ENCODE results near the gene EIF1. TPM values are rescaled to one million over a fixed set of nuclear protein-coding genes. Genes with fewer than 3 reads are reported as not detected.

The EIF1 gene
- total and polyA plus RNA-seq, 2 of the 8 experiments (the other 6 are each of a cell fraction or from before 2014, with no cell fraction given), result 175 to 539 TPM

GRCh38 chr17:41653421-41653820 lies 35.3 kb upstream of the EIF1 start:
- POLR2A ChIA-PET (ENCODE audit: partially characterized antibody), result interaction anchor here (1.1 to 1.8 kb wide), 2 partner anchors 11 to 35 kb away, joined by 4 to 8 read pairs; partner anchors contain the start of gene EIF1

More at GRCh38 chr17:41653421-41653820, 35.3 kb upstream of the EIF1 start:
- Histone ChIP-seq H3K4me3 (ENCODE audit: extremely low read depth in 1 of 4, insufficient read depth in 2 of 4, low read depth in 3 of 4, low read length in 4 of 4) (no peak overlapping the region), H3K14ac (ENCODE audit: insufficient read length) (no peak overlapping the region), H3K36me3 (ENCODE audit: control insufficient read depth in 2 of 4, insufficient read depth in 4 of 4, low read length in 3 of 4) (no peaks in the 10 kb centered on the region), H2BK5ac (ENCODE audit: low read depth, low read length) (no peak overlapping the region), H3K9me3 (ENCODE audit: insufficient read depth in 2 of 2, low read depth in 1 of 2, low read length in 1 of 2) (no peaks in the 10 kb centered on the region), H3K79me2 (ENCODE audit: control insufficient read depth in 1 of 2, insufficient read depth in 2 of 2, low read length in 2 of 2) (no peaks in the 10 kb centered on the region), H2BK20ac (ENCODE audit: low read length) (0 out of 2 replicates have a peak overlapping the region, but pooled peaks have one; percentile 32), H2BK15ac (ENCODE audit: low read length) (no peak overlapping the region), H3K56ac (replicated peaks; ENCODE audit: insufficient read length, low read depth, low read length) (no peak overlapping the region), H3K23ac (ENCODE audit: insufficient read length) (no peak overlapping the region), H4K20me1 (replicated peaks in 1 of 2; ENCODE audit: control insufficient read depth in 1 of 2, insufficient read depth in 2 of 2, low read length in 2 of 2) (peaks cover 0 to 8% of the 10 kb centered on the region in 2 experiments), H3K9ac (replicated peaks in 1 of 4; ENCODE audit: extremely low read depth in 1 of 4, low read depth in 3 of 4, low read length in 3 of 4) (no peak overlapping the region), H4K8ac (ENCODE audit: extremely low read depth, insufficient read depth, low read length) (no peak overlapping the region), H3K4me1 (replicated peaks in 1 of 4; ENCODE audit: control insufficient read depth in 3 of 4, insufficient read depth in 4 of 4, low read length in 3 of 4) (peaks cover 0 to 24% (median 10%) of the 10 kb centered on the region in 4 experiments; a peak in 6 of 7 replicates), H2AK5ac (ENCODE audit: low read depth, low read length) (no peak overlapping the region), H3K27me3 (replicated peaks in 1 of 4; ENCODE audit: control insufficient read depth in 3 of 4, extremely low read depth in 1 of 4, insufficient read depth in 3 of 4, low read length in 3 of 4) (no peaks in the 10 kb centered on the region; a peak in 2 of 7 replicates), H3K4ac (replicated peaks; ENCODE audit: insufficient read length, low read depth, low read length) (no peak overlapping the region), H3K23me2 (ENCODE audit: low read depth, low read length) (peaks cover 13% of the 10 kb centered on the region; the same call in 1 of the 2 replicates), H2BK120ac (replicated peaks; ENCODE audit: low read depth, low read length) (no peak overlapping the region), H4K5ac (ENCODE audit: insufficient read length, low read depth, low read length) (no peak overlapping the region), H4K91ac (replicated peaks; ENCODE audit: insufficient read length, low read length) (no peak overlapping the region), H3K4me2 (ENCODE audit: insufficient read depth in 1 of 2, low read depth in 2 of 2, low read length in 2 of 2) (no peak overlapping the region), H3K18ac (ENCODE audit: extremely low read depth, low read length) (no peak overlapping the region), H2BK12ac (ENCODE audit: low read depth, low read length) (no peak overlapping the region), H2AFZ (ENCODE audit: low read length) (no peak overlapping the region), H3K27ac (ENCODE audit: low read depth, low read length) (no peak overlapping the region), H3K79me1 (ENCODE audit: low read depth, low read length) (no peaks in the 10 kb centered on the region)
- TF ChIP-seq GABPA (IDR thresholded peaks at IDR 0.05; ENCODE audit: borderline replicate concordance, insufficient read depth, low read length) (no peak), EZH2 (IDR thresholded peaks at IDR 0.05; ENCODE audit: low read depth, low read length, severe bottlenecking) (no peak), CREB1 (IDR thresholded peaks at IDR 0.05) (no peak), FOSL1 (IDR thresholded peaks at IDR 0.05; ENCODE audit: insufficient read depth, low read depth, low read length) (no peak), MAFK (IDR thresholded peaks at IDR 0.05; ENCODE audit: low read depth, low read length) (no peak), BCL11A (IDR thresholded peaks at IDR 0.05; ENCODE audit: low read depth in 2 of 2, low read length in 2 of 2) (no peak), TBP (IDR thresholded peaks at IDR 0.05; ENCODE audit: low read depth, low read length) (no peak), ASH2L (IDR thresholded peaks at IDR 0.05; ENCODE audit: low read length) (no peak), EP300 (IDR thresholded peaks at IDR 0.05; ENCODE audit: borderline replicate concordance in 1 of 2, low read depth in 2 of 2, low read length in 2 of 2) (no peak)
- CTCF ChIA-PET (ENCODE audit: partially characterized antibody), result interaction anchor here (0.6 to 20.4 kb wide), 12 partner anchors 9 to 817 kb away, joined by 3 to 492 read pairs (median 4); partner anchors contain the start of gene KRT17
- FAIRE-seq, result no peak
- DNase-seq (ENCODE audit: low read depth in 1 of 2, low spot score in 2 of 2), result no peak
- WGBS, 2 experiments (ENCODE audit: extremely low coverage in 1 of 2, insufficient coverage in 1 of 2, insufficient read length in 1 of 2, insufficient replicate concordance in 2 of 2, low coverage in 1 of 2, low lambda C conversion rate in 2 of 2, missing lambda C conversion rate in 1 of 2), result 89% methylated on average over 5 of the region's 5 CpGs; no CpG with 5 or more reads in 1 of the 2 experiments
